HL-60 (cell line): ENCODE results near the gene OGFOD3.

Experiments
- DNase-seq, 2 experiments: peaks; one replicate each; pipeline ENCODE4 v3.0.0-alpha.2; 2010 to 2020; ENCODE audit warnings: low read depth in 1 of 2, low spot score in 1 of 2
- H3K27ac ChIP-seq: fragments of 250-450 bp; sonication (Bioruptor Pico); replicated peaks from 2 replicates; pipeline ENCODE4 v1.5.1; 2020; ENCODE audit warnings: mild to moderate bottlenecking, moderate library complexity
- H3K27me3 ChIP-seq: fragments of 250-450 bp; sonication (Bioruptor Pico); 2 replicates; pipeline ENCODE4 v1.5.1; 2021; ENCODE audit warnings: mild to moderate bottlenecking, moderate library complexity; ENCODE audit not compliant: insufficient read depth, poor library complexity, severe bottlenecking
- H3K4me3 ChIP-seq: replicated peaks from 2 replicates; pipeline ENCODE4 v1.5.1; 2011; ENCODE audit warnings: mild to moderate bottlenecking, control low read depth, low read length; ENCODE audit not compliant: insufficient read depth
- GABPA ChIP-seq: IDR thresholded peaks from 2 replicates; pipeline ENCODE4 v1.6.1; 2012; ENCODE audit warnings: low read depth
- POLR2AphosphoS5 ChIP-seq: IDR thresholded peaks from 2 replicates; pipeline ENCODE4 v1.6.1; 2012; ENCODE audit warnings: low read depth
- SPI1 ChIP-seq: IDR thresholded peaks from 2 replicates; pipeline ENCODE4 v1.6.1; 2012; ENCODE audit warnings: low read depth, mild to moderate bottlenecking, borderline replicate concordance
- TF ChIP-seq, protein P1 (sequence below): IDR thresholded peaks from 2 replicates; pipeline ENCODE4 v1.6.1; 2012; ENCODE audit warnings: low read depth; ENCODE audit not compliant: insufficient replicate concordance
- TF ChIP-seq, protein P2 (sequence below): IDR thresholded peaks from one replicate; pipeline ENCODE4 v1.5.1; 2011; ENCODE audit warnings: low read length, control low read depth, inconsistent platforms; ENCODE audit not compliant: insufficient read depth

Gene OGFOD3

DNA sequence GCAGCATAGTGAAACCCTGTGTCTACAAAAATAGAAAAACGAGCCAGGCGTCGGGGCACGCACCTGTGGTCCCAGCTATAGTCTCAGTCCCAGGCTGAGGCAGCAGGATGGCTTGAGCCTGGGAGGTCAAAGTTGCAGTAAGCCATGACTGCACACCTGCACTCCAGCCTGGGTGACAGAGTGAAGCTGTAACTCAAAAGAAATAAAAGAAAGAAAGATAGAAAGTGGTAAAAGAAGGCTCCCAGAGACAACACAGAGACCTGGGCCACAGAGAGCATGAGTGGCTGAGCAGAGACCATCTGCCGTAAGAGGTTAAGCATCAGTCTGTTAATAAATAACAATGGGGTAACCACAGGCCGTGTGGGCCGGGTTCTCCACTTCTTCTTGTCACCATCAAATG, 15.5 kb downstream of the OGFOD3 start:
- H3K27me3 ChIP-seq: no peaks in the 10 kb centered on the region
- no peak overlapping the region for H3K4me3 ChIP-seq
- TF ChIP-seq GABPA: no peak
- TF ChIP-seq, protein P1, sequence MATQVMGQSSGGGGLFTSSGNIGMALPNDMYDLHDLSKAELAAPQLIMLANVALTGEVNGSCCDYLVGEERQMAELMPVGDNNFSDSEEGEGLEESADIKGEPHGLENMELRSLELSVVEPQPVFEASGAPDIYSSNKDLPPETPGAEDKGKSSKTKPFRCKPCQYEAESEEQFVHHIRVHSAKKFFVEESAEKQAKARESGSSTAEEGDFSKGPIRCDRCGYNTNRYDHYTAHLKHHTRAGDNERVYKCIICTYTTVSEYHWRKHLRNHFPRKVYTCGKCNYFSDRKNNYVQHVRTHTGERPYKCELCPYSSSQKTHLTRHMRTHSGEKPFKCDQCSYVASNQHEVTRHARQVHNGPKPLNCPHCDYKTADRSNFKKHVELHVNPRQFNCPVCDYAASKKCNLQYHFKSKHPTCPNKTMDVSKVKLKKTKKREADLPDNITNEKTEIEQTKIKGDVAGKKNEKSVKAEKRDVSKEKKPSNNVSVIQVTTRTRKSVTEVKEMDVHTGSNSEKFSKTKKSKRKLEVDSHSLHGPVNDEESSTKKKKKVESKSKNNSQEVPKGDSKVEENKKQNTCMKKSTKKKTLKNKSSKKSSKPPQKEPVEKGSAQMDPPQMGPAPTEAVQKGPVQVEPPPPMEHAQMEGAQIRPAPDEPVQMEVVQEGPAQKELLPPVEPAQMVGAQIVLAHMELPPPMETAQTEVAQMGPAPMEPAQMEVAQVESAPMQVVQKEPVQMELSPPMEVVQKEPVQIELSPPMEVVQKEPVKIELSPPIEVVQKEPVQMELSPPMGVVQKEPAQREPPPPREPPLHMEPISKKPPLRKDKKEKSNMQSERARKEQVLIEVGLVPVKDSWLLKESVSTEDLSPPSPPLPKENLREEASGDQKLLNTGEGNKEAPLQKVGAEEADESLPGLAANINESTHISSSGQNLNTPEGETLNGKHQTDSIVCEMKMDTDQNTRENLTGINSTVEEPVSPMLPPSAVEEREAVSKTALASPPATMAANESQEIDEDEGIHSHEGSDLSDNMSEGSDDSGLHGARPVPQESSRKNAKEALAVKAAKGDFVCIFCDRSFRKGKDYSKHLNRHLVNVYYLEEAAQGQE: no peak
- no peak for TF ChIP-seq SPI1
- TF ChIP-seq, protein P2, sequence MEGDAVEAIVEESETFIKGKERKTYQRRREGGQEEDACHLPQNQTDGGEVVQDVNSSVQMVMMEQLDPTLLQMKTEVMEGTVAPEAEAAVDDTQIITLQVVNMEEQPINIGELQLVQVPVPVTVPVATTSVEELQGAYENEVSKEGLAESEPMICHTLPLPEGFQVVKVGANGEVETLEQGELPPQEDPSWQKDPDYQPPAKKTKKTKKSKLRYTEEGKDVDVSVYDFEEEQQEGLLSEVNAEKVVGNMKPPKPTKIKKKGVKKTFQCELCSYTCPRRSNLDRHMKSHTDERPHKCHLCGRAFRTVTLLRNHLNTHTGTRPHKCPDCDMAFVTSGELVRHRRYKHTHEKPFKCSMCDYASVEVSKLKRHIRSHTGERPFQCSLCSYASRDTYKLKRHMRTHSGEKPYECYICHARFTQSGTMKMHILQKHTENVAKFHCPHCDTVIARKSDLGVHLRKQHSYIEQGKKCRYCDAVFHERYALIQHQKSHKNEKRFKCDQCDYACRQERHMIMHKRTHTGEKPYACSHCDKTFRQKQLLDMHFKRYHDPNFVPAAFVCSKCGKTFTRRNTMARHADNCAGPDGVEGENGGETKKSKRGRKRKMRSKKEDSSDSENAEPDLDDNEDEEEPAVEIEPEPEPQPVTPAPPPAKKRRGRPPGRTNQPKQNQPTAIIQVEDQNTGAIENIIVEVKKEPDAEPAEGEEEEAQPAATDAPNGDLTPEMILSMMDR: no peak
- no peak for TF ChIP-seq POLR2AphosphoS5
- no peak for DNase-seq
- H3K27ac ChIP-seq: no peak overlapping the region

DNA sequence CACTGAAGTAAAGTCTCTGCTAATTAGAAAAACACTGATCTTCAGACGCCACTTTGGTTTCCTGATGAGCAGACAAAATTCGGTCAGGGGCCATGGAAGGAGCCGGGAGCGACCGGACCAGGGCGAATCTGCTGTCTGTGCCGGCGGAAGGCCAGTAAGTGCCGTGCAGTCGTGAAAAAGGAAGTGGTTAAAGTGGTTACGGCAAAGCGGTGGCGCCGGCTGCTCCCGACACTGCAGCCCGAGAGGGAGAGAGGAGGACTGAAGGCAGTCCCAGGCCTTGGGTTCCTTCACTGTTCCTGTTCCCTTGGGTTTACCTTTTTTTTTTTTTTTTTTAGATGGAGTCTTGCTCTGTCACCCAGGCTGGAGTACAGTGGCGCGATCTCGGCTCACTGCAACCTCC, 17.6 kb downstream of the OGFOD3 start:
- Histone ChIP-seq H3K4me3 (no peak overlapping the region), H3K27ac (peak overlapping the region; percentile 92), H3K27me3 (no peaks in the 10 kb centered on the region)
- TF ChIP-seq, protein P2: no peak
- TF ChIP-seq GABPA (peak; percentile 69), POLR2AphosphoS5 (peak; percentile 77), SPI1 (peak; percentile 94)
- peak; percentile 90 to 95 for DNase-seq

DNA sequence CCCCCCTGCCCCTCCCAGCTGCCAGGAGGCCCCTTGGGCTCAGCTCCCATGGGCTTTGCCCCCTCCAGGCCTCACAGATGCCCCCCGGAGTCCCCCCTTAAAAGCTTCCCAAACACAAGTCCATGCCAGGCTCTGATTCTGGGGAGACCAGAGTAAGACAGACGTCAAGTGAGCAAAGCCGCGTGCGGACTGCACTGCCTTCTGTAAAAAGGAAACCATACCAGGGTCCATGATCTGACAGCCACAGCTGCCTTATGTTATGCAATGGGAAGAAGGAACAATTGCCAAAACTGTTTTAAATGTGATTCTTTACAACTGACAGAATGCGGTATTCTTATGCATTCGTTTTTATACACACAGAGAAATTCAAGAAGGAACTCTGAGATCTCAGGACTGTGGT, 18.2 kb downstream of the OGFOD3 start:
- DNase-seq: peak; percentile 53 to 86
- H3K27me3 ChIP-seq: no peaks in the 10 kb centered on the region
- TF ChIP-seq, protein P2: no peak
- TF ChIP-seq, protein P1: no peak
- TF ChIP-seq POLR2AphosphoS5 (peak; percentile 74), SPI1 (no peak), GABPA (no peak)
- H3K4me3 ChIP-seq: no peak overlapping the region
- peak overlapping the region; percentile 92 for H3K27ac ChIP-seq

DNA sequence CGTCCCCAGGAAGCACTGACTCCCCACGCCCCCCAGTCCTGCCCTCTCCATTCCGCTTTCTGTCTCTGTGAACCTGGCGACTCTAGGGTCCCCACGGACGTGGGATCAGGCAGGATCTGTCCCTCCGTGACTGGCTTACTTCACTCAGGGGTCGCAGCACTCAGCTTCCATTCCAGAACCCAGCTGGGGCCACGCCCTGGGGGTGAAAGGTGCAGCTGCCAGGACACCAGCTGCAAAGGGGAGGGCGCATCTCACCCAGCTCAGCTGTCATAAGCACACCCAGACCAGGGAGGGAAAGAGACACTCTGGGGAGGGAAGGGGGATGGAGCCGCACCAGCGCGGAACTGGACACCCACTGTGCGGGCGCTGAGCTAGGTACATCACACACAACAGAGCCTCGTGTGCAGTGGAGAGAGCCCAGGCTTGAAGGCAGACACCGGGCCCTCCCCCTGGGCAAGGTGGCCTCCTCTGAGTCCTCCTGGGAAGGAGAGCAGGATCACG, 18.7 kb downstream of the OGFOD3 start:
- Histone ChIP-seq H3K27ac (peak overlapping the region; percentile 92), H3K27me3 (no peaks in the 10 kb centered on the region), H3K4me3 (no peak overlapping the region)
- TF ChIP-seq GABPA: no peak
- TF ChIP-seq, protein P1: no peak
- no peak for TF ChIP-seq POLR2AphosphoS5
- no peak for TF ChIP-seq SPI1
- TF ChIP-seq, protein P2: no peak
- DNase-seq: peak; percentile 42 to 53
